Measurements from ENCODE around the gene ZNF462.

- TF ChIP-seq CTCF (IDR thresholded peaks at IDR 0.05) (no peak), POLR2A (IDR thresholded peaks at IDR 0.05) (no peak)
These were observed 142.2 kb downstream of the ZNF462 start for GRCh38 chr9:107005201-107005600.
